Aortic smooth muscle cell (primary cell): ENCODE data around the gene EFCAB8. TPM values are rescaled to one million over a fixed set of nuclear protein-coding genes. Genes with fewer than 3 reads are reported as not detected.

Experiments
- total RNA-seq: library from RNA; depleted of rRNA; stranded (reverse); fragments of >200 nt; gene quantifications from 2 replicates; pipeline ENCODE4 v1.2.3, GENCODE V29; 2014

EFCAB8 gene, protein sequence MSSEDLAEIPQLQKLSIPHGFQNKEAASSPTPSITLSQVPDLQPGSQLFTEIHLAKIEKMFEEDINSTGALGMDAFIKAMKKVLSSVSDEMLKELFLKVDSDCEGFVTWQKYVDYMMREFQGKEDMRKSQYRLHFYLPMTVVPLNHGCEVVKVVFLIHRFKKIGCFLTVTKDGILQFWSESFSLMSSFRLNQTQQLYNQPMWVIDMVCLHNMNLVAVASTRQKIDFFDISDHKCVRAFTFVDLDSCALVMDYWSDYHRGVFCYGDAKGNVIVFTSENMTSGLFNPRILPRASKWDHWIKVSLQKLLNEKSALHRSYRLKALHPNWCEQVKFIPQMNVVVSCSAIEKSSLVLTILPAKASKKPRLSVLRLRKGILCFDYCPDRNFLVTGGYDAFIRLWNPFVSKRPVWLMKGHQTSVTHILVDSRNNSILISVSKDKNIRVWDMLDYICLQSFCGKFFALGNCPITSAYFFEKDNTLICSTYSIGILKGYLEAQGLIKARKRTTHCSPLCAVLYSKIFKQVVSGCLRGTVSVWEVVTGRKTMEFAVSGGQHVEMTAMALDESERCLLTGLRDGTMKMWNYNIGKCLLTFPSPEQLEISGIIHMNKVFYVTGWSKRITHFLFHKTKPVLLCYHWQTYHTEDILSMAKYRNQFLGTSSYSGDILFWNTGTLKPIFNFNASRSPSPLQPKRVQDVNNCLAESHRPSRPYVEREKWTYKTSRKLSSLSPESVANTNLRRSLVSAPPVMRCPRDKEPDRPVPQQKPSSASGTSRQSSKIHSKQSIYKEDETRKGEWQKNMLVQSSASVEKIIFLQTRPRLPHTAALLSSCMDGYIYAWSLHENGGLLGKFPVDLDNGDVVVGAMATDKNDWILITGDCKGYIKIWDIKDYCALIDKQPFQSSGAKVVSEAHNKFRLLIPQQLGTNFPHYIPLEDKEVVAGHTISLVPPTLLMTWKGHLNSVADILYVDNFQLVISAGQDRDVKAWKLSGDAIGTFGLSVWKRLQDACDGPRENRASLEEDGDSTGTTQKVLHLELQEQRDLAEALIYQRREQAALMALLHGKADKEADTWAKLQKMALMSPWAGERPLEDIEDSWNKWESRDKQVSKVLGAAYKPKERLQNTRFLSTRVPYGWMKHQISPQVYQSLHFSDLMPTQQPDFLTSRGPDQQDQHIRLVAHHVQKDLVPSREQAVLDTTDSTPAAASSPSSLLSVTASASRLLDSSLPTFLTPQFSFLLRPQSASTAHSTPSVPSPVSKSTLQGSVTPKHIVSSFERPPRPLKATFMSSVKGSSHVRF
- total RNA-seq, result 0.13 and 0.50 TPM in 2 replicates

GRCh38 chr20:32858701-32859372 lies at the start of gene EFCAB8:
Gene EFCAB8 (plus strand): TSS chr20:32858923. CDS start chr20:32863793, 4,870 bp downstream.

GRCh38 chr20:33004141-33004751 lies 145.5 kb downstream of the EFCAB8 start, which contains the start of gene SUN5:
Gene SUN5 (minus strand): TSS chr20:33004433. CDS start chr20:33004340, 93 bp downstream.

GRCh38 chr20:33007376-33008335 lies 148.9 kb downstream of the EFCAB8 start, which contains the start of gene BPIFB2:
Gene BPIFB2 (plus strand): TSS chr20:33007704. CDS start chr20:33008575, 871 bp downstream.

Other genes starting within 250 kb of the EFCAB8 start
- under 0.01 TPM in 2 replicates for gene C20orf203, start 185.0 kb upstream of the EFCAB8 start, total RNA-seq
- 31.2 and 38.5 TPM in 2 replicates for gene COMMD7, start 115.5 kb upstream of the EFCAB8 start, total RNA-seq
- gene DNMT3B, start 96.5 kb upstream of the EFCAB8 start, total RNA-seq, result 2.2 and 2.9 TPM in 2 replicates
- gene MAPRE1, start 39.0 kb upstream of the EFCAB8 start, total RNA-seq, result 78.5 and 90.0 TPM in 2 replicates
- not detected in 2 replicates for gene SUN5, start 145.5 kb downstream of the EFCAB8 start, total RNA-seq
- gene BPIFB2, start 148.8 kb downstream of the EFCAB8 start, total RNA-seq, result not detected in 2 replicates
- gene BPIFB6, start 172.7 kb downstream of the EFCAB8 start, total RNA-seq, result not detected in 2 replicates
- not detected in 2 replicates for gene BPIFB3, start 195.0 kb downstream of the EFCAB8 start, total RNA-seq
- not detected in 2 replicates for gene BPIFB4, start 220.7 kb downstream of the EFCAB8 start, total RNA-seq